ENCODE data around the gene ETV6.

ETV6 gene

GRCh38 chr12:11886339-11886738, 236.9 kb downstream of the ETV6 start:
- H3K36me3 ChIP-seq (replicated peaks) = peaks cover 19% of the 10 kb centered on the region
- no peak for TF ChIP-seq CTCF (IDR thresholded peaks at IDR 0.05; ENCODE audit: low read depth, low read length, missing control alignments)

GRCh38 chr12:11888029-11888428, 238.6 kb downstream of the ETV6 start:
- no peak overlapping the region for H3K27ac ChIP-seq
- in situ Hi-C loops (cut with HindIII; ENCODE audit: low pct_ligation_motif_present, low sequenced_read_pairs) = no loop called here
- no peak for DNase-seq

More at GRCh38 chr12:11886339-11886738, 236.9 kb downstream of the ETV6 start:
- H3K27me3 ChIP-seq (replicated peaks) = no peaks in the 10 kb centered on the region
- in situ Hi-C loops (cut with HindIII; ENCODE audit: low pct_ligation_motif_present, low sequenced_read_pairs) = no loop called here
- no peak for DNase-seq
- H3K27ac ChIP-seq = no peak overlapping the region
- H3K4me3 ChIP-seq (ENCODE audit: low read depth, low read length) = no peak overlapping the region

GRCh38 chr12:11891346-11891745, 241.9 kb downstream of the ETV6 start:
- no peak for DNase-seq
- no peaks in the 10 kb centered on the region for H3K27me3 ChIP-seq (replicated peaks)
- no peak overlapping the region for H3K4me3 ChIP-seq (ENCODE audit: low read depth, low read length)
- TF ChIP-seq CTCF (IDR thresholded peaks at IDR 0.05; ENCODE audit: low read depth, low read length, missing control alignments) = no peak
- H3K27ac ChIP-seq = no peak overlapping the region
- peaks cover 18% of the 10 kb centered on the region for H3K36me3 ChIP-seq (replicated peaks)
- in situ Hi-C loops (cut with HindIII; ENCODE audit: low pct_ligation_motif_present, low sequenced_read_pairs) = no loop called here

More at GRCh38 chr12:11888029-11888428, 238.6 kb downstream of the ETV6 start:
- no peaks in the 10 kb centered on the region for H3K27me3 ChIP-seq (replicated peaks)
- H3K36me3 ChIP-seq (replicated peaks) = peaks cover 22% of the 10 kb centered on the region
- H3K4me3 ChIP-seq (ENCODE audit: low read depth, low read length) = no peak overlapping the region
- TF ChIP-seq CTCF (IDR thresholded peaks at IDR 0.05; ENCODE audit: low read depth, low read length, missing control alignments) = no peak

- Histone ChIP-seq H3K27me3 (replicated peaks) (no peaks in the 10 kb centered on the region), H3K4me3 (ENCODE audit: low read depth, low read length) (no peak overlapping the region), H3K27ac (no peak overlapping the region), H3K36me3 (replicated peaks) (peaks cover 13% of the 10 kb centered on the region)
- TF ChIP-seq CTCF (IDR thresholded peaks at IDR 0.05; ENCODE audit: low read depth, low read length, missing control alignments) = no peak
- in situ Hi-C loops (cut with HindIII; ENCODE audit: low pct_ligation_motif_present, low sequenced_read_pairs) = no loop called here
- no peak for DNase-seq
These were observed 242.4 kb downstream of the ETV6 start for GRCh38 chr12:11891754-11892386.

GRCh38 chr12:11893998-11894397, 244.5 kb downstream of the ETV6 start:
- H3K27ac ChIP-seq = no peak overlapping the region
- no peak overlapping the region for H3K4me3 ChIP-seq (ENCODE audit: low read depth, low read length)
- TF ChIP-seq CTCF (IDR thresholded peaks at IDR 0.05; ENCODE audit: low read depth, low read length, missing control alignments) = no peak
- H3K27me3 ChIP-seq (replicated peaks) = no peaks in the 10 kb centered on the region
- H3K36me3 ChIP-seq (replicated peaks) = peaks cover 6% of the 10 kb centered on the region
- in situ Hi-C loops (cut with HindIII; ENCODE audit: low pct_ligation_motif_present, low sequenced_read_pairs) = no loop called here
- no peak for DNase-seq

- in situ Hi-C loops (cut with HindIII; ENCODE audit: low pct_ligation_motif_present, low sequenced_read_pairs) = no loop called here
These were observed 245.4 kb downstream of the ETV6 start for GRCh38 chr12:11894890-11895289.

More at GRCh38 chr12:11894890-11895289, 245.4 kb downstream of the ETV6 start:
- no peak for TF ChIP-seq CTCF (IDR thresholded peaks at IDR 0.05; ENCODE audit: low read depth, low read length, missing control alignments)
- H3K4me3 ChIP-seq (ENCODE audit: low read depth, low read length) = no peak overlapping the region
- peaks cover 4% of the 10 kb centered on the region for H3K36me3 ChIP-seq (replicated peaks)
- no peak overlapping the region for H3K27ac ChIP-seq
- no peaks in the 10 kb centered on the region for H3K27me3 ChIP-seq (replicated peaks)
- no peak for DNase-seq

All from brain microvascular endothelial cell (primary cell).